Activated CD4-positive, alpha-beta memory T cell treated with anti-CD3 and anti-CD28 coated beads, Interleukin-2, amount 10 ng/mL, durations not matched to agents 7 days and 5 days (primary cell): Measurements from ENCODE around the gene NIT1. TPM values are rescaled to one million over a fixed set of nuclear protein-coding genes. Genes with fewer than 3 reads are reported as not detected.

Experiments used
- CTCF ChIA-PET: fragments of 350-600 bp; sonication (Branson Sonifier 250); formaldehyde crosslinking; loops from one replicate; lab custom pipeline; 2021; ENCODE audit warnings: antibody characterized with exemption, inconsistent platforms; lab: Charles Lee
- POLR2A ChIA-PET: fragments of 350-600 bp; sonication (Branson Sonifier 250); formaldehyde crosslinking; loops from one replicate; lab custom pipeline; 2021; ENCODE audit warnings: antibody characterized with exemption; lab: Charles Lee
- DNase-seq: peaks from one replicate; pipeline ENCODE4 v3.0.0-alpha.2; 2020
- H3K27ac Mint-ChIP-seq: one replicate; pipeline ENCODE4 v1.8.0; 2021; ENCODE audit warnings: mild to moderate bottlenecking, mixed read lengths
- H3K27me3 Mint-ChIP-seq: one replicate; pipeline ENCODE4 v1.8.0; 2021; ENCODE audit warnings: mixed read lengths
- H3K36me3 Mint-ChIP-seq: one replicate; pipeline ENCODE4 v1.8.0; 2021; ENCODE audit warnings: low read depth, mixed read lengths
- H3K4me1 Mint-ChIP-seq: one replicate; pipeline ENCODE4 v1.8.0; 2021; ENCODE audit warnings: mixed read lengths
- H3K4me3 Mint-ChIP-seq: one replicate; pipeline ENCODE4 v1.8.0; 2021; ENCODE audit warnings: mild to moderate bottlenecking, mixed read lengths
- H3K9me3 Mint-ChIP-seq: one replicate; pipeline ENCODE4 v1.8.0; 2021; ENCODE audit warnings: mixed read lengths
- total RNA-seq, 2 experiments: library from RNA; stranded (reverse); gene quantifications; one replicate each; pipeline ENCODE4 v1.2.3, GENCODE V29; 2021

Gene NIT1
- total RNA-seq, 2 experiments from 2014 or later = 50.8 to 51.5 TPM

DNA sequence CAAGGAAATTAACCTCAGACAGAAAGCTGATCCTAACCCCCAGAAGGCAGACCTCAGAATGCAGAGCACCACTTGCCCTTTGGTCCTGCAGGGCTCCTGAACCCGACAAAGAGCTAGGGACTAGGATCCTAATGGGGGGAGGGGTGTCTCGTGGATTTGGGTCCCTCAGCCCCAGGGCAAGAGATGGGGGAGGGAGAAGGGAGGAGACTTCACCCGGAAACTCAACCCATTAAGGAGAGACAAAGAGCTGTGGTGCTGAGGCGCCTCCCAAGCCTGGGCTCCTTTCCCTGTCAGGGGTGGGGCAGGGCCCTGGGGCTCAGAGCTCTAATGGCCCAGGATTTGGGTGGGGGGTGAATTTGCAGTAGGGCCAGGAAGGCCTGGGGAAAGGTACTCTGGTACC lies 31.4 kb upstream of the NIT1 start:
- POLR2A ChIA-PET = interaction anchor here (0.8 to 4.4 kb wide), 6 partner anchors 8 to 65 kb away, joined by 3 to 16 read pairs (median 3); partner anchors contain the start of genes F11R and USF1
- no peaks in the 10 kb centered on the region for H3K27me3 Mint-ChIP-seq
- DNase-seq = no peak
- CTCF ChIA-PET = interaction anchor here (1.2 to 3.6 kb wide), 4 partner anchors 11 to 140 kb away, joined by 3 to 21 read pairs (median 5); partner anchors contain the start of gene ARHGAP30
- no peaks in the 10 kb centered on the region for H3K9me3 Mint-ChIP-seq
- peaks cover 6% of the 10 kb centered on the region for H3K4me1 Mint-ChIP-seq
- no peaks in the 10 kb centered on the region for H3K36me3 Mint-ChIP-seq
- H3K4me3 Mint-ChIP-seq = no peak overlapping the region
- no peak overlapping the region for H3K27ac Mint-ChIP-seq

DNA sequence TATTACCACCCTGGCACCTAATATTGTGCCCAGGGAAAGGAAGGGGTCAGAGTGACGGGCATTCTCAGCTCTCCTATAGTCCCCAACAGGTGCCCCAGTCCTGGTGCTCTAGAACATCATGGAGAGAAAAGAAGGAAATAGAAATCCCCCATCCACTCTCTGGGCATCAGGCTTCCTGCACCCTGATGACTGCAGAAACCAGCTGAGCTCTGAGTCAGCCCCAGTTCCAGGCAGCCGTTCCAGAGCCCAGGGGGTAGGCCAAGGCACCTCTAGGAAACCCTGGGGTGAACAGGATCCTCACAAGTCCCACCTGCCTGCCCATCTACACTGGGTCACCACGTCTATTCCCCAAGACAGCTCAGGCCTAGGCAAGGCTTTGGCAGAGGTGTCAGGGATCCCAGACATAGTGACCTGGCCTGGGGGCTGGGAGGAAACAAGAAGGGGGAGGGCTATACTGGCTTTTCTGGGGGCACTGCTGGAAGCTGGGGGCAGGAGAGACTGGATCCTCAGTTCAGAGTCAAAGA lies 29.3 kb upstream of the NIT1 start:
- H3K9me3 Mint-ChIP-seq = no peaks in the 10 kb centered on the region
- no peak for DNase-seq
- no peaks in the 10 kb centered on the region for H3K36me3 Mint-ChIP-seq
- H3K4me3 Mint-ChIP-seq = no peak overlapping the region
- ChIA-PET POLR2A (interaction anchor here (1.3 to 3.3 kb wide), 2 partner anchors 20 to 44 kb away, joined by 5 to 20 read pairs; partner anchors contain the start of genes ARHGAP30 and USF1), CTCF (interaction anchor here (1.9 kb wide), 1 partner anchor 9 kb away, joined by 6 read pairs; the partner anchor contains the start of gene KLHDC9)
- H3K4me1 Mint-ChIP-seq = peaks cover 23% of the 10 kb centered on the region
- H3K27me3 Mint-ChIP-seq = no peaks in the 10 kb centered on the region
- no peak overlapping the region for H3K27ac Mint-ChIP-seq

DNA sequence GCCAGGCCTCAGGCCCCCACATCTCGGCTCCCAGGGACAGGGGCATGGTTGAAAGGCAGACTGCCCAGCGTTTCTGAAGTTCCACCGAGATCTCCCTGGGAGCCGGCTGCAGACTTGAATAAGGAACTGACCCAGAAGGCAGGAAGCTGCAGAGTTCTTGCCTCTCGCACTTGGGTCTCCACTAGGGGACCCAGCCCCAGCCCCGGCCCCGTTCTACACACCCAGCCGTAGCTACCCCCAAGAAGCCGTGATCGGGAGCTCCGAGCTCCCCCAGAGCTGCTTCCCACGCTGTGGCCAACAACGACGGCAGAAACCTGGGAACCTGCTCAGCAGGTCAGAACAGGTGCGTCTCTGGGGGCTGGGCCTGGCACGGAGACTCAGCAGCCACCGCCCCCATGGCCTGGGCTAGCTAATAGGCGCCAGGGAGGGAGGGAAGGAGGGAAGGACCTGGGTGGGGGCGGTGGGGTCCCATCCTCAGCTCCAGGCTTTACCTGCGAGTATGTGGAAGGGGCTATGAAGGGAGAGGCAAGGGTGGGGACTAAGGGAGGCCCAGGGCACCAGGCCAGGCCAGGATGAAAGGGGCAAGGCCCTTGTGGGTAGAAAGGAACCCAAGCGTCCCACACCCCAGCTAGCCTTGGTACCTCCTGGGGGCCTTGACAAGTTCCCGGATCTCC lies 28.5 kb upstream of the NIT1 start, which contains the start of gene NECTIN4:
Gene NECTIN4, minus strand, starts transcription at position 308 of the 674 bp plus-strand sequence. Its CDS starts 262 bp downstream, at position 46.
- H3K9me3 Mint-ChIP-seq = no peaks in the 10 kb centered on the region
- no peak for DNase-seq
- ChIA-PET POLR2A (interaction anchor here (1.3 to 3.3 kb wide), 2 partner anchors 21 to 44 kb away, joined by 5 to 20 read pairs; partner anchors contain the start of genes ARHGAP30 and USF1), CTCF (interaction anchor here (1.9 kb wide), 1 partner anchor 8 kb away, joined by 6 read pairs; the partner anchor contains the start of gene KLHDC9)
- H3K4me1 Mint-ChIP-seq = peaks cover 23% of the 10 kb centered on the region
- H3K27me3 Mint-ChIP-seq = peaks cover 2% of the 10 kb centered on the region
- H3K4me3 Mint-ChIP-seq = no peak within 1 kb of the TSS
- H3K36me3 Mint-ChIP-seq = no peaks in the 10 kb centered on the region
- H3K27ac Mint-ChIP-seq = no peak within 1 kb of the TSS

DNA sequence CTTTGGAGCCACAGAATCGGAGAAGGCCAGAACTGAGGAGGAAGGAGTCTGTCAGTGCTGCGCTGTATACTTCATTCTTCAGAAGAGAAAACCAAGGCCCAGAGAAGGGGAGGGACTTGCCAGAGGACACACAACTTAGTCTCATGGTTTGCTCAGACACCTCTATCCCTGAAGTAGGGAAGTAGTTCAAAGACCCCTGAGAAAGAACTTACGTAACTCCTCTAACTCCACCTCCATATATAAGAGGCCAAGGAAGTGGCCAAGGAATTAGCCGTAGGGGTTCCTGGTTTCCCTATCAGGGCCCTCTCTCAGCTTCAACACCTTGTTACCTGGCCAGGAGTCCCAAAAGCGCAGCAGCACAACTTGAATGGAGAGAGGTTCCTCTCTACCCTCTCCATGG lies 28.0 kb upstream of the NIT1 start:
- no peak overlapping the region for H3K27ac Mint-ChIP-seq
- POLR2A ChIA-PET = interaction anchor here (1.3 to 3.3 kb wide), 2 partner anchors 21 to 45 kb away, joined by 5 to 20 read pairs; partner anchors contain the start of genes ARHGAP30 and USF1
- CTCF ChIA-PET = no interaction called here

DNA sequence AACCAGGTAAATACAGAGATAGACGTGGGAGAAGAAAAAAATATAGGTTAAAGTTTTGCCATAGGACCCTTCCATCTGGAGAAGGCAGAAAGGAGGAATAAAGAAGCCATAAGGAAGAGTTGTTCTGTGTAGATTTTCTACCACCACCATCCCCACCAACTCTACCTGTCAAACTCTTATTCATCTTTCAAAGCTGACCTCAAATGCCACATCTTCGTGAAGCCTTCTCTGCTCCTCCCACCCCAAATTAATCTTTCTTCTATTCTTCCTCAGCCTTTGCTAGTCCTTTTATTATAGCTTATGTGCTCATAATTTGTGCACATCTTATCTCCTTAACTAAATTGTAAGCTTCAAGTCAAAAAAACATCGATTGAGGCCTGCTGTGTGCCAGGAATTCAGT lies 27.3 kb upstream of the NIT1 start:
- Mint-ChIP-seq H3K9me3 (no peaks in the 10 kb centered on the region), H3K4me1 (peaks cover 23% of the 10 kb centered on the region), H3K27me3 (peaks cover 6% of the 10 kb centered on the region), H3K36me3 (no peaks in the 10 kb centered on the region), H3K4me3 (no peak overlapping the region), H3K27ac (no peak overlapping the region)
- DNase-seq = no peak
- ChIA-PET CTCF (no interaction called here), POLR2A (interaction anchor here (3.3 kb wide), 1 partner anchor 22 kb away, joined by 20 read pairs; the partner anchor contains the start of gene ARHGAP30)

More for the DNA sequence above, 28.0 kb upstream of the NIT1 start:
- H3K4me1 Mint-ChIP-seq = peaks cover 23% of the 10 kb centered on the region
- no peaks in the 10 kb centered on the region for H3K36me3 Mint-ChIP-seq
- H3K27me3 Mint-ChIP-seq = peaks cover 5% of the 10 kb centered on the region
- no peaks in the 10 kb centered on the region for H3K9me3 Mint-ChIP-seq
- DNase-seq = no peak
- H3K4me3 Mint-ChIP-seq = no peak overlapping the region

DNA sequence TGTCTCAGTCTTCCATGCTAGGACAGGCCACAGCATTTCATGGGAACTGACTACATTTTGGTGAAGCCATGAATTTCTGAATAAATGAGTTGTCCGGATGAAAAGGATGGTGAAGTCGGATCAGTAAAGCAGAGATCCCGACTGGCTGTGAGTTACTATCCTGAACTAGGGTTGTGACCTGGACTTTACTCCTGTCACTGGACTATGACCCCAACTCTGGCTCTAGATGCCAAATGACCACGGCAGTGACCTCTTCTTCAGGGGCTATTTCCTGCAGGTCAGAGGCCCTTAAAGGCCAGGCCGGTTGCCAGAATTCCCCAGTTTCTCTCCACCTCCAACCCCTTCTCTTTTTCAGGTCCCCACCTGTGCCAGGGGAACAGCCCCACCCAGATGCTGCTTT lies 26.8 kb upstream of the NIT1 start:
- ChIA-PET CTCF (no interaction called here), POLR2A (interaction anchor here (3.3 kb wide), 1 partner anchor 23 kb away, joined by 20 read pairs; the partner anchor contains the start of gene ARHGAP30)
- peaks cover 23% of the 10 kb centered on the region for H3K4me1 Mint-ChIP-seq

DNA sequence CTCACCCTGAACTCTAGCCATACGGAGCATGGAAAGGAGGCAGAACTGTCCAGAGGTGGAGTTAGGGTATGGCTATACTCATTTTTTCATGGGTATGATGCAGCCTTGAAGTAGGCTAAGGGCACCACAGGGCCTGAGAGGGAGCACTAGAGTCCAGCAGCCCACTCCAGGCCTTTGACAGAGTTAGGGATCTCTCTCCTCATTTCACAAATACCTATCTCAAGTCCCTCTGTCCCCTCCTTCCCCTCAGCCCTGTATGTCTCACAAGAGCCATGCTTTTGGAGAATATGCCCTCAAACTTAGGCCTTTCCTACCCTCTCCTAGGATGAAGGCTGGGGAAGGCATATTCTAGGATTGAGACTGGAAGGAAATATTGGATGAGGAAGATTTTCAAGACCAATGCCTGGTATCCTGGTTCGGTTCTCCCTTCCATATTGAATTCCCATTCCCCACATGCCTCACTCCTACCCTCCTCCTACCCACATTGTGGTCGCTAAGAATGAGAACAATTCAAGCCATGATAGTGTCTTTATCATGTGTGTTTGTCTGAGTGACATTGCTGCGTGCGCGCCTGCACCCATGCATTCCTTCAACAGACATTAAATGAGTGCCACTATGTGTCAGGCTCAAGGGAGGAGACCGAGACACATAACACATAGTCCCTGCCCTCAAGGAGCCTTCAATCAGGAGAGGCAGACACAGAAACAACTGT lies 26.0 kb upstream of the NIT1 start:
- no peak for DNase-seq
- Mint-ChIP-seq H3K4me1 (peaks cover 28% of the 10 kb centered on the region), H3K27me3 (peaks cover 6% of the 10 kb centered on the region), H3K9me3 (no peaks in the 10 kb centered on the region), H3K4me3 (no peak overlapping the region), H3K27ac (no peak overlapping the region), H3K36me3 (no peaks in the 10 kb centered on the region)
- ChIA-PET CTCF (interaction anchor here (0.7 to 7.5 kb wide), 3 partner anchors 21 to 95 kb away, joined by 3 to 128 read pairs (median 3); partner anchors contain the start of genes ARHGAP30 and TSTD1), POLR2A (interaction anchor here (0.8 to 1.0 kb wide), 2 partner anchors 20 to 26 kb away, joined by 3 to 4 read pairs; partner anchors contain the start of genes NIT1 and PFDN2)

More for the DNA sequence above, 26.8 kb upstream of the NIT1 start:
- no peak for DNase-seq
- Mint-ChIP-seq H3K4me3 (no peak overlapping the region), H3K27me3 (peaks cover 6% of the 10 kb centered on the region), H3K27ac (no peak overlapping the region), H3K9me3 (no peaks in the 10 kb centered on the region), H3K36me3 (no peaks in the 10 kb centered on the region)

DNA sequence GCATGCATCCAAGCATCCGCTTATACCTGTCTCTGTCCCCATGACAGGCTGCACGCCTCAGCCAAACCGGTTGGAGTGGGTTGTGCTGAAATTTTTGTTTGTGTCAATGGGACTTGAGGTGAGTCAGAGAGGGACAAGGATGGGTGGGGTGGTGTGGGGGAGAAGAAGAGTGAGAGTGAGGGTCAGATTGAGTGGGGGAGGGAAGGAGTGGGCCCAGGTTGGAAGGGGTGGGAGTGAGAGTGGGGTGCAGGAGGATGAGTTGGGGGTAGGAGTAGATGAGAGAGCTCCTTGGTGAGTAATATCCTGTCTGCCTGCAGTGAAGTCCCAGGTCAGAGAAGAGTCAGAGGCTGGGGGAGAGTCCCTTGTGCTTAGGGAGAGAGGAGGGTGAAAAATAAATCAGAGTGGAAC lies 25.3 kb upstream of the NIT1 start:
- Mint-ChIP-seq H3K4me1 (peaks cover 34% of the 10 kb centered on the region), H3K36me3 (peaks cover 2% of the 10 kb centered on the region), H3K27me3 (peaks cover 6% of the 10 kb centered on the region), H3K4me3 (no peak overlapping the region), H3K9me3 (no peaks in the 10 kb centered on the region), H3K27ac (no peak overlapping the region)
- peak; percentile 27 for DNase-seq
- ChIA-PET CTCF (interaction anchor here (0.7 to 7.5 kb wide), 4 partner anchors 22 to 139 kb away, joined by 3 to 128 read pairs (median 3); partner anchors contain the start of genes ARHGAP30 and TSTD1), POLR2A (interaction anchor here (0.8 to 9.5 kb wide), 3 partner anchors 20 to 25 kb away, joined by 3 to 142 read pairs (median 4); partner anchors contain the start of genes ARHGAP30, NIT1 and PFDN2)

DNA sequence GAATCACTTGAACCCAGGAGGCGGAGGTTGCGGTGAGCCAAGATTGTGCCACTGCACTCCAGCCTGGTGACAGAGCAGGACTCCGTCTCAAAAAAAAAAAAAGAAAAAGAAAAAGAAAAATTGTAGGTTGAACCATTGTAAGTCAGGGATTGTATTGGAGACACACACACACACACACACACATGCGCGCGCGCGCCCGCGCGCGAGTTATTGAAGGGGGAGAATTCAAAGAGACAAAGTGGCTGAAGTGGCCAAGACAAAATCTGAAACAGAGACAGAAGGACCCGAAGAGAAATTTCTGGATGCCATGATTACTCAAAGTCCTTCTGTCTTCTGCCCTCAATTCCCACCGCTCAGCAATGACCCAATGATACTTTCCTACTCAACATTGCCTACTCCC lies 23.4 kb upstream of the NIT1 start:
- Mint-ChIP-seq H3K4me3 (no peak overlapping the region), H3K9me3 (no peaks in the 10 kb centered on the region), H3K4me1 (peaks cover 46% of the 10 kb centered on the region), H3K27ac (no peak overlapping the region), H3K36me3 (peaks cover 13% of the 10 kb centered on the region), H3K27me3 (peaks cover 6% of the 10 kb centered on the region)
- no peak for DNase-seq
- ChIA-PET CTCF (interaction anchor here (0.7 to 7.5 kb wide), 5 partner anchors 16 to 97 kb away, joined by 3 to 128 read pairs (median 30); partner anchors contain the start of genes ARHGAP30, NIT1, PFDN2 and USF1), POLR2A (interaction anchor here (0.6 to 9.5 kb wide), 4 partner anchors 9 to 55 kb away, joined by 3 to 142 read pairs (median 40); partner anchors contain the start of genes ARHGAP30 and USF1)

DNA sequence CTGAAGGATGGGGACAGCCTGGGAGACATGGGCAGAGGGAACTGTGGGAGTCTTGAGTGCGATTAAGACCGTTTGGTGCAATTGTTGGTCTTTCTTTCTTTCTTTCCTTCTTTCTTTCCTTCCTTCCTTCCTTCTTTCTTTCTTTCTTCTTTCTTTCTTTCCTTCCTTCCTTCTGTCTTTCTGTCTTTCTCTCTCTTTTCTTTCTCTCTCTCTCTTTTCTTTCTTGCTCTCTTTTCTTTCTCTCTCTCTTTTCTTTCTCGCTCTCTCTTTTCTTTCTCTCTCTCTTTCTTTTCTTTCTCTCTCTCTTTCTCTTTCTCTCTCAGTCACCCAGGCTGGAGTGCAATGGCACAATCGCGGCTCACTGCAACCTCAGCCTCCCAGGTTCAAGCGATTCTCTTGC lies 22.7 kb upstream of the NIT1 start:
- Mint-ChIP-seq H3K4me1 (peaks cover 46% of the 10 kb centered on the region), H3K27me3 (peaks cover 6% of the 10 kb centered on the region), H3K4me3 (no peak overlapping the region), H3K36me3 (peaks cover 19% of the 10 kb centered on the region), H3K27ac (no peak overlapping the region), H3K9me3 (no peaks in the 10 kb centered on the region)
- POLR2A ChIA-PET = interaction anchor here (1.1 to 9.5 kb wide), 3 partner anchors 9 to 49 kb away, joined by 3 to 142 read pairs (median 78); partner anchors contain the start of genes ARHGAP30 and USF1
- CTCF ChIA-PET = interaction anchor here (0.7 to 7.5 kb wide), 5 partner anchors 23 to 98 kb away, joined by 4 to 128 read pairs (median 34); partner anchors contain the start of genes ARHGAP30, NIT1, PFDN2 and TSTD1
- DNase-seq = no peak

DNA sequence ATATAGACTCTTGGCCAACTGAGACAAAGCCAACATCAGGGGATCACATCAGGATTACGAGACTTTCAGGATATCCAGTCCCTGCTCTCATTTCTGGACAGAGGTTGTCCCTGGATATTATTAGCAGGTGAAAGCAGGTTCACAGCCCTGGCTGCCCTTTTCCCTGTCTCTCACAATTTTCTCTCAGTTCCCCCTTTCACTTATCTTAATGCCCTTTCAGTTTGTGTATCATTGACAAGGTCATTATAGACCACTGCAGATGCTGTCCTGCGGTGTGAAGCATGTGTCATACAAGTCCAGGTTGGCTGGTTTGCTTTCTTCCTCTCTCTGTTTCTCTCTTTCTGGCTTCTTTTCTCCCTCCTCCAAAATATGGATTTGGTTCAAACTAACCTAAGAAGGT lies 21.9 kb upstream of the NIT1 start:
- Mint-ChIP-seq H3K9me3 (no peaks in the 10 kb centered on the region), H3K27me3 (peaks cover 6% of the 10 kb centered on the region), H3K36me3 (peaks cover 21% of the 10 kb centered on the region), H3K27ac (no peak overlapping the region), H3K4me1 (peaks cover 40% of the 10 kb centered on the region), H3K4me3 (no peak overlapping the region)
- ChIA-PET POLR2A (interaction anchor here (7.2 to 9.5 kb wide), 2 partner anchors 27 to 50 kb away, joined by 78 to 142 read pairs; partner anchors contain the start of genes ARHGAP30 and USF1), CTCF (interaction anchor here (1.2 to 7.5 kb wide), 10 partner anchors 11 to 102 kb away, joined by 3 to 128 read pairs (median 17); partner anchors contain the start of genes ARHGAP30, DEDD, TSTD1 and USF1)
- DNase-seq = no peak
